GM12878 (cell line): ENCODE measurements around the gene PPM1J. TPM values are rescaled to one million over a fixed set of nuclear protein-coding genes. Genes with fewer than 3 reads are reported as not detected.

Experiments used
- ASH2L ChIP-seq: fragments of 300-600, 200-600 bp; sonication (generic); IDR thresholded peaks from 2 replicates; pipeline ENCODE4 v1.6.1; 2017; ENCODE audit warnings: low read depth, mild to moderate bottlenecking, borderline replicate concordance
- CBFB ChIP-seq: IDR thresholded peaks from 2 replicates; pipeline ENCODE4 v1.6.1; 2016; ENCODE audit warnings: antibody characterized with exemption, low read depth
- CHD4 ChIP-seq: fragments of 200-600 bp; sonication (generic); IDR thresholded peaks from 2 replicates; pipeline ENCODE4 v1.6.1; 2016; ENCODE audit warnings: mild to moderate bottlenecking
- CREB1 ChIP-seq: IDR thresholded peaks from 2 replicates; pipeline ENCODE4 v1.6.1; 2012; ENCODE audit warnings: low read depth, mild to moderate bottlenecking, inconsistent platforms
- E2F4 ChIP-seq: IDR thresholded peaks from 2 replicates; pipeline ENCODE4 v1.6.1; 2012; ENCODE audit warnings: low read depth, low read length, improper control_type of control experiment
- EGR1 ChIP-seq, 2 experiments: IDR thresholded peaks; 1 replicate in 1 of 2; 2 replicates in 1 of 2; pipeline ENCODE4 v1.6.1; 2011 to 2012; ENCODE audit warnings: low read depth in 2 of 2, low read length in 2 of 2, borderline replicate concordance in 1 of 2, mild to moderate bottlenecking in 1 of 2, moderate library complexity in 1 of 2
- GABPA ChIP-seq: IDR thresholded peaks from 2 replicates; pipeline ENCODE4 v1.6.1; 2014; ENCODE audit warnings: antibody characterized with exemption, low read depth, mild to moderate bottlenecking, inconsistent platforms
- JUND ChIP-seq: IDR thresholded peaks from 2 replicates; pipeline ENCODE4 v1.6.1; 2012; ENCODE audit warnings: low read depth, mild to moderate bottlenecking, low read length, improper control_type of control experiment, moderate library complexity
- LARP7 ChIP-seq: fragments of 450-650 bp; IDR thresholded peaks from 2 replicates; pipeline ENCODE4 v1.6.1; 2017; ENCODE audit warnings: mild to moderate bottlenecking
- MTA2 ChIP-seq: fragments of 450-650 bp; IDR thresholded peaks from 2 replicates; pipeline ENCODE4 v1.6.1; 2016; ENCODE audit warnings: low read depth, mild to moderate bottlenecking, moderate library complexity
- MYC ChIP-seq: IDR thresholded peaks from 2 replicates; pipeline ENCODE4 v1.6.1; 2011; ENCODE audit warnings: mild to moderate bottlenecking, low read length, moderate library complexity, inconsistent platforms; ENCODE audit not compliant: insufficient read depth, insufficient replicate concordance, insufficient read length, severe bottlenecking
- NFYB ChIP-seq: IDR thresholded peaks from 2 replicates; pipeline ENCODE4 v1.6.1; 2011; ENCODE audit warnings: low read depth, mild to moderate bottlenecking, low read length, improper control_type of control experiment, moderate library complexity; ENCODE audit not compliant: insufficient read depth
- NR2F1 ChIP-seq: fragments of 450-650 bp; conservative IDR thresholded peaks from 2 replicates; pipeline ENCODE4 v1.6.1; 2017; ENCODE audit warnings: mild to moderate bottlenecking
- PBX3 ChIP-seq: IDR thresholded peaks from 2 replicates; pipeline ENCODE4 v1.6.1; 2011; ENCODE audit warnings: mild to moderate bottlenecking, low read depth, low read length, moderate library complexity; ENCODE audit not compliant: insufficient replicate concordance
- PKNOX1 ChIP-seq: fragments of 450-650 bp; IDR thresholded peaks from 2 replicates; pipeline ENCODE4 v1.6.1; 2016; ENCODE audit warnings: mild to moderate bottlenecking
- RUNX3 ChIP-seq: IDR thresholded peaks from 2 replicates; pipeline ENCODE4 v1.6.1; 2012; ENCODE audit warnings: low read length, inconsistent platforms
- SIN3A ChIP-seq: IDR thresholded peaks from 2 replicates; pipeline ENCODE4 v1.6.1; 2012; ENCODE audit warnings: low read depth, low read length, improper control_type of control experiment
- SKIL ChIP-seq: fragments of 450-650 bp; IDR thresholded peaks from 2 replicates; pipeline ENCODE4 v1.6.1; 2017; ENCODE audit warnings: mild to moderate bottlenecking, low read depth, inconsistent platforms; ENCODE audit not compliant: poor library complexity, severe bottlenecking
- STAT3 ChIP-seq: IDR thresholded peaks from 2 replicates; pipeline ENCODE4 v1.6.1; 2011; ENCODE audit warnings: low read depth, low read length, improper control_type of control experiment
- TBL1XR1 ChIP-seq: IDR thresholded peaks from 2 replicates; pipeline ENCODE4 v1.6.1; 2012; ENCODE audit warnings: low read depth, low read length, improper control_type of control experiment
- TCF3 ChIP-seq: IDR thresholded peaks from 2 replicates; pipeline ENCODE4 v1.6.1; 2012; ENCODE audit warnings: low read depth, mild to moderate bottlenecking, low read length, borderline replicate concordance; ENCODE audit not compliant: insufficient read depth
- ZNF207 ChIP-seq: fragments of 450-650 bp; IDR thresholded peaks from 2 replicates; pipeline ENCODE4 v1.6.1; 2014; ENCODE audit warnings: antibody characterized with exemption, mild to moderate bottlenecking, borderline replicate concordance
- polyA plus RNA-seq, 11 experiments: library from polyadenylated mRNA; depleted of rRNA in 4 of 11; unstranded in 6 of 11; stranded (reverse) in 5 of 11; fragments of >200 nt; fragmentation: Nextera tagmentation in 4 of 11; fragmentation: Illumina TruSeq in 1 of 11; extraction: Ambion mirVana in 4 of 11; extraction: Trizol in 1 of 11; gene quantifications; 1 replicate in 1 of 11; 2 replicates in 10 of 11; pipeline versions ENCODE4 v1.2.1 to v1.2.3, GENCODE V29; 2011 to 2016; ENCODE audit warnings: inconsistent platforms in 2 of 11, missing spikeins in 2 of 11, low read depth in 1 of 11
- total RNA-seq, 4 experiments: library from RNA; depleted of rRNA in 3 of 4; stranded (reverse); fragments of >200 nt in 3 of 4; fragmentation: Illumina TruSeq in 1 of 4; extraction: Trizol in 1 of 4; gene quantifications; 2 replicates each; pipeline versions ENCODE4 v1.2.1 to v1.2.3, GENCODE V29; 2013 to 2021

Gene PPM1J
- total and polyA plus RNA-seq, 10 of the 15 experiments (the other 5 are each of a cell fraction or from before 2014, with no cell fraction given), result 0.07 to 1.8 (median 0.59) TPM; not detected in 1

GRCh38 chr1:112674986-112675727, 40.0 kb downstream of the PPM1J start (continued):
- TF ChIP-seq RUNX3, result no peak
- no peak for TF ChIP-seq STAT3
- TF ChIP-seq ZNF207, result 0 out of 2 replicates have a peak, but pooled peaks have one; percentile 58
- TF ChIP-seq NFYB, result no peak
- TF ChIP-seq SKIL, result no peak
- 0 out of 2 replicates have a peak, but pooled peaks have one; percentile 10 for TF ChIP-seq E2F4
- TF ChIP-seq LARP7, result peak; percentile 83
- no peak for TF ChIP-seq CBFB
- no peak for TF ChIP-seq MYC
- TF ChIP-seq SIN3A, result peak; percentile 4; the same call in 1 of the 2 replicates
- no peak for TF ChIP-seq CREB1
- no peak for TF ChIP-seq PKNOX1
- TF ChIP-seq ASH2L, result no peak; the same call in 1 of the 2 replicates
- 0 out of 2 replicates have a peak, but pooled peaks have one; percentile 39 for TF ChIP-seq NR2F1
- no peak for TF ChIP-seq TCF3
- no peak for TF ChIP-seq CHD4
- TF ChIP-seq PBX3, result no peak
- no peak for TF ChIP-seq JUND
- TF ChIP-seq EGR1 (IDR thresholded peaks at IDR 0.05; ENCODE audit: borderline replicate concordance in 1 of 2, low read depth in 2 of 2, low read length in 2 of 2), result peak in 1 of 2 experiments; percentile 79; a peak in 1 of 3 replicates
- no peak for TF ChIP-seq TBL1XR1
- no peak for TF ChIP-seq MTA2
- no peak for TF ChIP-seq GABPA
